Transverse colon (tissue), 4 donors: ENCODE measurements around the gene LSR. TPM values are rescaled to one million over a fixed set of nuclear protein-coding genes. Genes with fewer than 3 reads are reported as not detected.
A peak's percentile ranks its signal among the peaks of the same experiment; 100 is the strongest.

ENCODE experiments used
- DNase-seq: peaks from one replicate; pipeline ENCODE4 v3.0.0-alpha.2; 2019
- H3K27ac ChIP-seq, 4 donors: fragments of 200-600 bp; sonication (generic); 2 replicates each; pipeline ENCODE4 v1.5.1; 2016 to 2018; ENCODE audit warnings: inconsistent platforms in 4 of 4
- H3K27me3 ChIP-seq: fragments of 200-600 bp; sonication (generic); 2 replicates; pipeline ENCODE4 v1.5.1; 2017; ENCODE audit warnings: inconsistent platforms
- H3K36me3 ChIP-seq, 4 donors: fragments of 200-600 bp; sonication (generic); 2 replicates each; pipeline ENCODE4 v1.5.1; 2017 to 2019; ENCODE audit warnings: inconsistent platforms in 4 of 4
- H3K4me1 ChIP-seq, 4 donors: fragments of 200-600 bp; sonication (generic); 2 replicates each; pipeline ENCODE4 v1.5.1; 2017 to 2020; ENCODE audit warnings: inconsistent platforms in 4 of 4
- H3K4me3 ChIP-seq, 4 donors: fragments of 200-600 bp; sonication (generic); 1 replicate in 1 of 4; 2 replicates in 3 of 4; pipeline versions ENCODE4 v1.5.1 to v1.6.1; 2017 to 2019; ENCODE audit warnings: inconsistent platforms in 4 of 4
- H3K9me3 ChIP-seq, 2 donors: fragments of 200-600 bp; sonication (generic); 2 replicates each; pipeline ENCODE4 v1.5.1; 2017 to 2019; ENCODE audit warnings: inconsistent platforms in 2 of 2
- CTCF ChIP-seq, 5 experiments: fragments of 200-600 bp in 3 of 5; fragments of 450-650 bp in 2 of 5; sonication (generic) in 3 of 5; IDR thresholded peaks; 1 replicate in 2 of 5; 2 replicates in 3 of 5; pipeline ENCODE4 v1.5.1; 2016 to 2017; ENCODE audit warnings: antibody characterized with exemption in 5 of 5, inconsistent platforms in 3 of 5, mild to moderate bottlenecking in 2 of 5, moderate library complexity in 1 of 5
- EP300 ChIP-seq: sonication (generic); formaldehyde crosslinking; IDR thresholded peaks from one replicate; pipeline ENCODE4 v1.6.1; 2017; ENCODE audit warnings: antibody characterized with exemption, low read depth
- POLR2A ChIP-seq: fragments of 450-650 bp; IDR thresholded peaks from one replicate; pipeline ENCODE4 v1.6.1; 2016; ENCODE audit warnings: antibody characterized with exemption, mild to moderate bottlenecking, moderate library complexity
- POLR2AphosphoS5 ChIP-seq, 3 donors: sonication (generic); formaldehyde crosslinking; IDR thresholded peaks; one replicate each; pipeline ENCODE4 v1.6.1; 2016; ENCODE audit warnings: antibody characterized with exemption in 3 of 3
- WGBS, 2 donors: methylation state at CpG; one replicate each; pipeline ENCODE4 v1.1.5; 2018; ENCODE audit warnings: low coverage in 1 of 2; 5-methylcytosine and 5-hydroxymethylcytosine counted together
- in situ Hi-C, 4 donors: fragments of 200-750 bp; cut with MboI; loops; one replicate each; pipeline versions ENCODE4 v1.15.0 to v1.15.1; 2017; ENCODE audit warnings: low sequenced_read_pairs in 3 of 4, low pct_ligation_motif_present in 1 of 4, low pct_unique_long_range_greater_than_20kb in 1 of 4
- intact Hi-C: fragments of 100-400 bp; cut with DNase I; formaldehyde crosslinking; loops from one replicate; pipeline ENCODE4 v1.15.1; 2023; ENCODE audit warnings: low total_unique reads
- total RNA-seq, 4 donors: library from RNA; depleted of rRNA; stranded (reverse); fragments of >200 nt; gene quantifications; one replicate each; pipeline ENCODE4 v1.1.0, GENCODE V29; 2016

The LSR gene
- 100 to 1,000 TPM; 124 to 484 (median 330) TPM for total RNA-seq

GRCh38 chr19:35248310-35249145 lies at the start of gene LSR:
LSR (plus strand) TSS chr19:35249002; CDS start chr19:35249023, 21 bp downstream.
- H3K36me3 ChIP-seq: no peaks in the 10 kb centered on the region
- WGBS, 2 donors: 0% methylated on average over 61 of the region's 69 CpGs; no CpG with 5 or more reads in 1 of the 2 donors
- intact Hi-C loops: no loop called here
- no peaks in the 10 kb centered on the region for H3K9me3 ChIP-seq
- peak within 1 kb of the TSS; percentile 33 to 88 (median 74) for H3K4me3 ChIP-seq
- peak in 2 of 3 donors; percentile 92 to 94 for TF ChIP-seq POLR2AphosphoS5 (IDR thresholded peaks at IDR 0.05)
- TF ChIP-seq EP300: no peak
- TF ChIP-seq CTCF (IDR thresholded peaks at IDR 0.05): peak in 1 of 5 experiments; percentile 45
- TF ChIP-seq POLR2A: peak; percentile 96
- in situ Hi-C loops: no loop called here
- peak within 1 kb of the TSS; percentile 87 to 94 (median 92) for H3K27ac ChIP-seq
- DNase-seq: peak; percentile 94
- H3K27me3 ChIP-seq: peaks cover 28% of the 10 kb centered on the region
- H3K4me1 ChIP-seq: peaks cover 0 to 16% (median 8%) of the 10 kb centered on the region in 4 donors

GRCh38 chr19:35199481-35199880 lies 49.3 kb upstream of the LSR start:
- H3K4me3 ChIP-seq: no peak overlapping the region
- no peaks in the 10 kb centered on the region for H3K9me3 ChIP-seq
- 78% methylated on average over 2 of the region's 2 CpGs; no CpG with 5 or more reads in 1 of the 2 donors for WGBS, 2 donors
- intact Hi-C loops (no loop called here), in situ Hi-C loops (no loop called here)
- peaks cover 0 to under 1% (median 0%) of the 10 kb centered on the region in 4 donors for H3K4me1 ChIP-seq
- H3K27me3 ChIP-seq: no peaks in the 10 kb centered on the region
- no peaks in the 10 kb centered on the region for H3K36me3 ChIP-seq
- H3K27ac ChIP-seq: no peak overlapping the region
- DNase-seq: no peak
- TF ChIP-seq POLR2AphosphoS5 (IDR thresholded peaks at IDR 0.05): no peak
- no peak for TF ChIP-seq POLR2A
- TF ChIP-seq CTCF (IDR thresholded peaks at IDR 0.05): no peak
- no peak for TF ChIP-seq EP300

GRCh38 chr19:35202722-35203688 lies 45.8 kb upstream of the LSR start:
- WGBS, 2 donors: 80 to 81% methylated on average over 4 of the region's 4 CpGs

More at GRCh38 chr19:35202722-35203688, 45.8 kb upstream of the LSR start:
- Histone ChIP-seq H3K4me1 (peaks cover 0 to 26% (median 0%) of the 10 kb centered on the region in 4 donors), H3K9me3 (no peaks in the 10 kb centered on the region), H3K27me3 (no peaks in the 10 kb centered on the region), H3K27ac (no peak overlapping the region), H3K36me3 (no peaks in the 10 kb centered on the region), H3K4me3 (no peak overlapping the region)
- no peak for DNase-seq
- TF ChIP-seq POLR2AphosphoS5 (IDR thresholded peaks at IDR 0.05) (no peak), POLR2A (no peak), CTCF (IDR thresholded peaks at IDR 0.05) (no peak), EP300 (no peak)
- intact Hi-C loops: no loop called here
- in situ Hi-C loops: no loop called here
